HG02981 (cell line): Measurements from ENCODE around the gene CCDC172.

Experiments
- ATAC-seq: cut with Tn5 transposase; IDR thresholded peaks from one replicate; pipeline ENCODE4 v1.9.1; 2021; ENCODE audit warnings: mild to moderate bottlenecking, moderate library complexity; ENCODE audit not compliant: unreplicated experiment

The CCDC172 gene

DNA sequence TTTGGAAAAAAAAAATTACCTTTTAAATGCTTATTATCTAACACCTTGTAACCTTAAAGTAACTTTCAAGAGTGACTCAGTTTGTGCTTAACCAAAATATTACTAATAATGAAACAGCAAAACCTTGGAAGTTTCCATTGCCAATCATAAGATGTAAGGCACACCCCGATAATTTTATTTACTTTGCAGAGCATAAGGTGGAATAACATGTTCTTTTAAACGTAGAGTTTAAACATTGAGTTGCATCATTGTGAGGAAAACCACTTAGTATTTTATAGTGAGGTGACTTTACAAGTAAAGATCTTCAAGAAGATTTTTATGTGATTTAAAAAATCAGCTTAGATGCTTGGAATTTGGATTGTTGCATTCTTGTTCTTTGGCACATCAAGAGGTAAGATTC lies 103.4 kb downstream of the CCDC172 start, which contains the start of gene PNLIPRP3:
PNLIPRP3 (plus strand) TSS at position 177 of the 400 bp plus-strand sequence; CDS start at position 343, 166 bp downstream.
- no peak for ATAC-seq

DNA sequence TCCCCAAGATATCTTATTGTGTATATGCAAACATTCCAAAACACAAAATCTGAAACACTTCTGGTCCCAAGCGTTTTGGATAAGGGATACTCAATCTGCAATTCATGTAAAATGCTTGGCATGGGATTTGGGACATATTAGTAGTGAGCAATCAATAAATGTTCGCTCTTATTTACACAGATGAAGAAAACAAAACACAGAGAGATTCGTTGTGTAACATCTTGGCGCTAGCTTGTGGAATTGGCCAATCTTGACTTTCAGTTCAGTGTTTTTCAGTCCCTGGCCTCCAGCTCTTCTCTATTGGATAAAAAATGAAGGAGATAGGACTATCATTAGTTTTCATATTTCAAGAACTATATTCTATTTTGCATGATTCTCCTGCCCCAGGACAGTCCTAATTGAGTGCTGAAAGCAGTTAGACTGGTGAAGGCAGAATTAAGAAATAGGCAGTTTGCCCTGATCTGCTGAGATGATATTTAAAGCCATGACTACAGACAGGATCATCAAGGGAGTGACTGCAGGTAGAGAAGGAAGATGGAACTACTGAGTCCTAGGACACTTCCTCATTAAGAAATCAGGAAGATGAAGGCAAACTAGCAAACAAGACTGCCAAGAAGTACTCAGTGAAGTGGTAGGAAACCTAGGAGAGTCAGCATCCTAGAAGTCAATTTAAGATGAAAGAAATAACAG lies 105.2 kb downstream of the CCDC172 start:
- ATAC-seq = no peak
